Subcutaneous adipose tissue (tissue), 4 donors: Measurements from ENCODE around the gene TMEM63C. TPM values are rescaled to one million over a fixed set of nuclear protein-coding genes. Genes with fewer than 3 reads are reported as not detected.

Source experiments
- CTCF ChIP-seq: fragments of 450-650 bp; IDR thresholded peaks from one replicate; pipeline ENCODE4 v1.5.1; 2016; ENCODE audit warnings: low read depth, mild to moderate bottlenecking, control low read depth, antibody characterized with exemption, moderate library complexity
- total RNA-seq, 4 donors: library from RNA; depleted of rRNA; stranded (reverse); fragments of >200 nt; gene quantifications; one replicate each; pipeline ENCODE4 v1.1.0, GENCODE V29; 2016

Gene TMEM63C
- total RNA-seq, 4 donors from 2014 or later = 0.17 TPM; not detected in 3

GRCh38 chr14:77239412-77239811 lies 57.8 kb downstream of the TMEM63C start:
- no peak for TF ChIP-seq CTCF

- TF ChIP-seq CTCF = no peak
Measured at GRCh38 chr14:77240336-77240915, 58.8 kb downstream of the TMEM63C start.

DNA sequence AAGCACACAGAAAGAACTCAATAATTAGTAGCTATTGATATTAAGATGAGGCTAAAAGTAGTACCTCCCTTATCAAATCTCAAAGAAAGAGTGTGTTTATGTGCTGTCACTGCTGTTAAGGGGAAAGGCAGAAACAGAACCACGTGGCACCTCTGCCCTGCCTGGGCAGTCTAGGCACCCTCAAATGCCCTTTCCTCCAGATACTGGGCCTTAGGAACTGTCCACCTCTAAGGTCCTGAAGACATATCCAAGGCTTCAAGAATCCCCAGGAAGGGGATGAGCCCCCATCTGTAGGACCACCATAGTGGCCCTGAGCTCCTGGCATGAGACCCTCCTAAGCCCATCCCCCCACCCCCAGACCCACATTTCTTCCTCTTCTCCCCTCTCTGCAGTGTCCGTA lies 60.4 kb downstream of the TMEM63C start:
- TF ChIP-seq CTCF = no peak

DNA sequence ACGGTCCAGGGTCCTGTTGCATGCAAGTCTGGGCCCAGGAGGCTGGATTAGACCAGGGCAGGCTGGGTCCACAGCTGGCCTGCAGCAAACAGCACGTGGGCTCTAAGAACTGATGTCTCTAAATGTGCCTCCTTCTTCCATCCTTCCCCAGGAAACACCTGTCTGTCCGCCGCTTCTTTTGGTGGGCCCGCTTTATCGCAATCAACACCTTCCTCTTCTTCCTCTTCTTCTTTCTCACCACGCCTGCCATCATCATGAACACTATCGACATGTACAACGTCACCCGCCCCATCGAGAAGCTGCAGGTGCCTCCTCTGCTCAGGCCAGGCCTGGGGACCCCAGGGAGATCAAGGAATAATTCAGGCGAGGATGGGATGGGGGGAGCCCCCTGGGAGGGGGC lies 61.2 kb downstream of the TMEM63C start:
- no peak for TF ChIP-seq CTCF

DNA sequence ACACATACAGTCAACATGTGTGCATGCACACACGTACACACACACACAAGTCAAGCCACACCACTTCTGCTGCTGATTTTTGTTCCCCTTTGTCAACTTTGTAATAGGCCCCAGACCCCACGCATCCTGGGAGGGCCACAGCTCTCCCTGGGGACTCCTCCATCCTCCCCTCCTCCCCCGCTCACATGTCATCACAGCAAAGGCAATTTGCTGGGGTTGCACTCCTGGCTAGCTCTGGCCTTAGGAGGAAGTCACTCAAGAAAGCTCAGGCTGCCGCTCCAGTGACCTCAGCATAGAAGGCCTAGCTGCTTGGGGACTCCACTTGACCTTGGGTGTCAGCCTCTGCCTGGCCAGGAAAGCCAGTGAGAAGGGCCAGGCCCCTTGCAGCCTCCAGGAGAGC lies 62.3 kb downstream of the TMEM63C start:
- TF ChIP-seq CTCF = no peak

DNA sequence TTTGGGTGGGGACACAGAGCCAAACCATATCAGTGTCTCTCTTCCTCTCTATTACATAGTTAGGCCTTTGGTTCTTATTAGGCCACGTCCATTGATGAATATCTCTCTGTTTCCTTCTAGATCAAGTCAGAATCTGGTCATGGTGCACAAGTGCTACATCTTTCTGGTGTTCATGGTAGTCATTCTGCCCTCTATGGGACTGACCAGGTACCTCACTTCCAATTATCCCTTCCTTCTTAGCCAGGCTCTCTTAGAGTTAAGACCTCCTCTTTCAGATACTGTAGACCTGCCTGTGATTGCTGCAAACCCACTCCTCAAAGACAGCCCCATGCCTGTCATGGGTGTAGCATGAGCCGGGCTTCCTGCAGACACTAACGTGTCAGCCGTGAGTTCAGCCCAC lies 64.2 kb downstream of the TMEM63C start:
- no peak for TF ChIP-seq CTCF

DNA sequence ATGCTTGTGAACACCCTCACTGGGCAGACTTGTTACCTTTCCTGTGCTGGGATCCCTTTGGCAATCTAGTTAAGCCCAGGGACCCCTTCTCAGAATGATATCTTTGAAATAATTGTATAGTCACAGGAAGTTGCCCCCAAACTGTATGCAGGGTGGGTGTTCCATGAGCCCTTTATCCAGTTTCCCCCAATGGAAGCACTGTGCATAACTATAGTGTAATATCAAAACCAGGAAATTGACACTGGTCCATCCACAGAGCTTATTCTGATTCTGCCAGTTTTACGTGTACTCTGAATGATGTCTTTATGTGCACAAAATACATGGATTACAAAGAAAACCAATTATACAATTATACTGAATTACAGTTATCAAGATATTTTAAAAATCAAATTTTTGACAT lies 65.2 kb downstream of the TMEM63C start:
- no peak for TF ChIP-seq CTCF
